GM19328 (cell line): ENCODE measurements around the gene BIN2.
A peak's percentile ranks its signal among the peaks of the same experiment; 100 is the strongest.
"Not testable (repeated sequence)": the region's sequence is repeated elsewhere in the genome, so short reads cannot be mapped to it uniquely, and the experiment has no call there.

Source experiments
- ATAC-seq: cut with Tn5 transposase; IDR thresholded peaks from one replicate; pipeline ENCODE4 v1.9.1; 2021; ENCODE audit warnings: mild to moderate bottlenecking, moderate library complexity; ENCODE audit not compliant: unreplicated experiment

The BIN2 gene

GRCh38 chr12:51263341-51263740 lies 60.6 kb downstream of the BIN2 start:
- ATAC-seq, result no peak

DNA sequence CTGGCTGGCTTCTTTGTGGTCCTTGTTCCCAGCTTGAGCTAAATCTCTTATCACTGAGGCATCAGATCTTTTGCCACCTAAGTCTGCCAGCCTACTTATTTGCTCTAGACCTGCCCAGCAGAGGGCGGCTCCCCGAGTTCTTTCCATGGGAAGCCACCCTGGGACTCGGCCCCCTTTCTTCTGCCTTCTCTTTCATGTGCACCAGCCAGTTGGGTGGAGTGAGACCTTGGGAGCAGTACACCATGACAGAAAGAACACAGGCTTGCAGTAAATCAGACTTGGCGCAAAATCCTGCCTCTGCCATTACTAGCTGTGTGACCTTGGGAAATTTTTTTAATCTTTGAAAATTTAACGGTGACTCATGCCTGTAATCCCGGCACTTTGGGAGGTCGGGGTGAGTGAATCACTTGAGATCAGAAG lies 61.2 kb downstream of the BIN2 start:
- no peak for ATAC-seq

- ATAC-seq, result not testable (repeated sequence)
These were observed 64.4 kb downstream of the BIN2 start for GRCh38 chr12:51259600-51259999.

DNA sequence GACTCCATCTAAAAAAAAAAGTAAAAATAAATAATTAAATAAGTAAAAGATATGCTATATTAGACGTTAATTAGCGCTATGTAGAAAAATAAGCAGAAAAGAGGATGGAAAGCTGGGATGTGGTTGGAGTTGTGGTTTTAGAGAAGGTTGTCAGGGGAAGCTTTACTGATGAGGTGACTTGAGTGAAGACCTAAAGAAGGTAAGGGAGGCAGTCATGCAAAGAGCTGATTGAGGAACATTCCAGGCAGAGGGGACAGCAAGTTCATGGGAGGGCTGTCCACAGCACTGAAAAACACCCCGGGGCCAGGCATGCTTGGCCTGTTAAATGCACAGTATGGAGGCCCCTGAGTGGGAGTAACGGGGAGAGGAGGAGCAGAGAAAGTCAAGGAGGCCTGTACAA lies 69.4 kb downstream of the BIN2 start:
- no peak for ATAC-seq

- ATAC-seq, result no peak
These were observed 70.7 kb downstream of the BIN2 start for GRCh38 chr12:51253276-51253675.

- ATAC-seq, result no peak
These were observed 76.3 kb downstream of the BIN2 start for GRCh38 chr12:51247523-51248206.

DNA sequence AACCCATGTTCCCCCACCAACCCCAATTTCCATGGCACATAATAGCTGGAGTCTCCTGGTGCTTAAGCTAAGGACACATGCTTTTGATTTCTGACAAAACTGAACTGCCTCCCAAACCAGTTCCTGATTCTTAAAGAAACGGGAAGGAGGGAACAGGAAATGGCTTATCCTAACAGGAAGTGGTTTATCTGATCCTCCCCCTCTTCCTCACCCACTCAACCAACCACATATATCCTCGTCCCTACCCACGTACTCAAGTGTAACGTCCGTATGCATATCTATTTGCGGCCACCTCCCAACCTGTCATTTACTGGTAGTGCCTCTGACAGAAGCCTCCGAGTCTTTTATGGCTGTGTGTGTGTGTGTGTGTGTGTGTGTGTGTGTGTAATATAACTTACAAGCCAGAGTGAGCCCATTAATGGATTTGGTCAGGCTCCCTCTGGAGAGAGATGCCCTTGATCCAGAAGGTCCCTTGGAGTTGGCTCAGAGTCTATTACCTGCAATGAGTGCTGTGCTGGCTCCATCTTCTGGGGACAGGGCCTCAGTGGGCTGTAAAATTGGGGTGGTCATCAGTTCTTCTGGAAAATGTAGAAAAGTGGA lies 77.6 kb downstream of the BIN2 start:
- ATAC-seq, result no peak

GRCh38 chr12:51245476-51246253 lies 78.3 kb downstream of the BIN2 start:
- no peak for ATAC-seq

DNA sequence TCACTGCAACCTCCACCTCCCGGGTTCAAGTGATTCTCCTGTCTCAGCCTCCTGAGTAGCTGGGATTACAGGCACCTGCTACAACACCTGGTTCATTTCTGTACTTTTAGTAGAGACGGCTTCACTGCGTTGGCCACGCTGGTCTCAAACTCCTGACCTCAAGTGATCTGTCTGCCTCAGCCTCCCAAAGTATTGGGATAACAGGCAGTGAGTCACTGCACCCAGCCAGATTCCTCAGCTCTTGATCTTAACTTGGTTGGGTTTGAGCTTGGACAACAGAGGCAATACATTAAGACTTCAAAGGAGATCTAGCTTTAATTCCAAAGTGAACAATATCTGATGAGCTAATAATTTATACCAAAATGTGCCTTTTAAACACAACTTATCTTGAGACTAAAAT lies 79.7 kb downstream of the BIN2 start:
- no peak for ATAC-seq

GRCh38 chr12:51242876-51243275 lies 81.1 kb downstream of the BIN2 start:
- ATAC-seq, result no peak

DNA sequence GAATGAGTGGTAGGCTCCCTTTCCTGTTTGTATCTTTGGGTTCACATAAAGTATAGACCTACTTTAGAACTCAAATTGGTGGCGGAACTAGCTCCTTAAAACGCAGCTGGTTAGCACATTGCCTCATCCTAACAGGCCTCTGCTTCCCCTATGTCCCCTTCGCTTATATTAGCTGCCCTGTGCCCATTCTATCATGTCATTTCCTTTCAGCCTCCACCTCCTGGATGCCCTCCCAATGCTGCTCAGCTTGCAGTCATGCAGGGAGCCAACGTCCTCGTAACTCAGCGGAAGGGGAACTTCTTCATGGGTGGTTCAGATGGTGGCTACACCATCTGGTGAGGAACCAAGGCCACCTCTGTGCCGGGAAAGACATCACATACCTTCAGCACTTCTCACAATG lies 81.9 kb downstream of the BIN2 start:
- ATAC-seq, result no peak

DNA sequence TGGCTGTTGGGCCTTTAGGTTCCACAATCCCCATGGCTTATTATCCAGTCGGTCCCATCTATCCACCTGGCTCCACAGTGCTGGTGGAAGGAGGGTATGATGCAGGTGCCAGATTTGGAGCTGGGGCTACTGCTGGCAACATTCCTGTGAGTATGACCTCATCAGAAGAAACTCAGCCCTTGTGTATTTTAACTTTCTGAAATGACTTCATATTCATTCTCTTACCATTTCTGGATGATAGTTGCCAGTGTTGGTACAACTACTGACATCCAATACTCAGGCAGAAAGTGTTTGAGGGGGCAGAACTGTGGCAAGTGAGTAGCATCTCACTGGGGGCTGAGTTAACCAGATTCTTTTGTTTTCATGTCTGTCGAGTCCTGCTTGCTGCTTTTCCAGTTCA lies 83.0 kb downstream of the BIN2 start:
- ATAC-seq, result no peak

- peak; percentile 83 for ATAC-seq
These were observed 85.3 kb downstream of the BIN2 start, which contains the start of gene DAZAP2 for GRCh38 chr12:51238510-51239334. Gene DAZAP2, plus strand, starts transcription at chr12:51238826. Its CDS starts 82 bp downstream, at chr12:51238908.

GRCh38 chr12:51238037-51238509 lies 85.9 kb downstream of the BIN2 start:
- ATAC-seq, result peak; percentile 9

DNA sequence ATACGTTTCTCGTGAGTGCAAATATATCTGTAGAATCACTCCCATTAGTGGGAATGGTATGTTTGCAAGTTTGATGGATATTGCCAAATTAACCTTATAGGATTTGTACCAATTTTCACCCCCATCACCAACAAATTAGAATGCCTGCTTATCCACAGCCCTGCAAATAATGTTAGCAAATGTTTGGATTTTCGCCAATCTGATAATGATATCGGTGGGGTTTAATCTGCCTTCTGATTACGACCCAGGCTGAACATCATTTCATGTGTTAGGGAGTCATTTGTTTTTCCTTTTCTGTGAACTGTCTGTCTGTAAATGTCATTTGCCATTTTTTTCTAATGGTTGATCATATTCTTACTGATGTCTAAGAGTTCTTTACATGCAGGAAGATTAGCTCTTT lies 89.4 kb downstream of the BIN2 start:
- ATAC-seq, result no peak

GRCh38 chr12:51232642-51233041 lies 91.3 kb downstream of the BIN2 start:
- ATAC-seq, result no peak
